Keratinocyte (primary cell): Measurements from ENCODE around the gene PSMB7. TPM values are rescaled to one million over a fixed set of nuclear protein-coding genes. Genes with fewer than 3 reads are reported as not detected.

Experiments used
- DNase-seq: peaks from one replicate; pipeline ENCODE4 v3.0.0-alpha.2; 2011; ENCODE audit warnings: low read depth, missing footprints, low spot score
- FAIRE-seq: peaks from 2 replicates; lab custom pipeline; 2011; peaks lifted over from hg19 to GRCh38; lab: Jason Lieb, UNC
- H2AFZ ChIP-seq: 2 replicates; pipeline ENCODE4 v1.6.0; 2012; ENCODE audit warnings: low read length, control low read depth, inconsistent platforms; ENCODE audit not compliant: control insufficient read depth
- H3K27ac ChIP-seq: 2 replicates; pipeline ENCODE4 v1.5.1; 2011; ENCODE audit warnings: low read length; ENCODE audit not compliant: control insufficient read depth, insufficient read depth
- H3K27me3 ChIP-seq: 3 replicates; pipeline ENCODE4 v1.6.0; 2011; ENCODE audit warnings: low read length; ENCODE audit not compliant: control insufficient read depth, insufficient read depth; ENCODE audit errors: extremely low read depth
- H3K36me3 ChIP-seq, 2 experiments: 2 replicates in 1 of 2; 3 replicates in 1 of 2; pipeline ENCODE4 v1.5.1; 2011; ENCODE audit warnings: low read length in 2 of 2, mild to moderate bottlenecking in 1 of 2; ENCODE audit not compliant: control insufficient read depth in 2 of 2, insufficient read depth in 2 of 2; ENCODE audit errors: extremely low read depth in 1 of 2
- H3K4me1 ChIP-seq: 3 replicates; pipeline ENCODE4 v1.5.1; 2011; ENCODE audit warnings: low read length; ENCODE audit not compliant: control insufficient read depth, insufficient read depth; ENCODE audit errors: extremely low read depth
- H3K4me2 ChIP-seq: 3 replicates; pipeline ENCODE4 v1.6.0; 2011; ENCODE audit warnings: low read depth, low read length; ENCODE audit not compliant: control insufficient read depth, insufficient read depth; ENCODE audit errors: extremely low read depth
- H3K4me3 ChIP-seq, 3 experiments: fragments of 200-600 bp in 1 of 3; sonication (generic) in 1 of 3; 2 replicates in 2 of 3; 3 replicates in 1 of 3; pipeline ENCODE4 v1.5.1; 2011 to 2016; ENCODE audit warnings: low read length in 3 of 3, mild to moderate bottlenecking in 3 of 3, control low read depth in 2 of 3, inconsistent platforms in 1 of 3, low read depth in 1 of 3, mixed read lengths in 1 of 3, mixed run types in 1 of 3, moderate library complexity in 1 of 3; ENCODE audit not compliant: control insufficient read depth in 2 of 3, insufficient read depth in 2 of 3; ENCODE audit errors: extremely low read depth in 1 of 3
- H3K79me2 ChIP-seq: 2 replicates; pipeline ENCODE4 v1.6.0; 2012; ENCODE audit warnings: low read length; ENCODE audit not compliant: control insufficient read depth, insufficient read depth
- H3K9ac ChIP-seq: 3 replicates; pipeline ENCODE4 v1.6.0; 2011; ENCODE audit warnings: low read length; ENCODE audit not compliant: control insufficient read depth, insufficient read depth; ENCODE audit errors: extremely low read depth
- H3K9me1 ChIP-seq: 3 replicates; pipeline ENCODE4 v1.6.0; 2011; ENCODE audit warnings: low read length; ENCODE audit not compliant: control insufficient read depth, insufficient read depth; ENCODE audit errors: extremely low read depth
- H3K9me3 ChIP-seq: 2 replicates; pipeline ENCODE4 v1.5.1; 2012; ENCODE audit warnings: low read depth, low read length; ENCODE audit not compliant: control insufficient read depth
- H4K20me1 ChIP-seq: 3 replicates; pipeline ENCODE4 v1.6.0; 2011; ENCODE audit warnings: low read length; ENCODE audit not compliant: control insufficient read depth, insufficient read depth; ENCODE audit errors: extremely low read depth
- CTCF ChIP-seq, 3 experiments: IDR thresholded peaks in 1 of 3; conservative IDR thresholded peaks in 1 of 3; optimal IDR thresholded peaks in 1 of 3; 2 replicates in 2 of 3; 3 replicates in 1 of 3; pipeline versions ENCODE3 to v1.5.1; 2011; ENCODE audit warnings: low read length in 3 of 3, mild to moderate bottlenecking in 3 of 3, moderate library complexity in 2 of 3, control low read depth in 1 of 3, inconsistent platforms in 1 of 3; ENCODE audit not compliant: insufficient read depth in 2 of 3; ENCODE audit errors: extremely low read depth in 1 of 3
- EZH2 ChIP-seq: IDR thresholded peaks from one replicate; pipeline ENCODE4 v1.6.1; 2012; ENCODE audit warnings: inconsistent platforms, mild to moderate bottlenecking, low read length, moderate library complexity
- dilution Hi-C: fragments of 300-500 bp; cut with MboI; formaldehyde crosslinking; loops from one replicate; pipeline ENCODE4 v1.7.0; 2020; ENCODE audit warnings: low sequenced_read_pairs; ENCODE audit not compliant: extremely low pct_ligation_motif_present
- polyA plus RNA-seq, 5 experiments: library from polyadenylated mRNA; depleted of rRNA in 3 of 5; stranded (reverse) in 3 of 5; stranded (forward) in 1 of 5; unstranded in 1 of 5; fragments of >200 nt; gene quantifications; 1 replicate in 1 of 5; 2 replicates in 3 of 5; 3 replicates in 1 of 5; pipeline versions ENCODE4 v1.2.1 to v1.2.3, GENCODE V29; 2011 to 2012; ENCODE audit warnings: missing spikeins in 2 of 5, low read depth in 1 of 5, low replicate concordance in 1 of 5

Gene PSMB7
- polyA plus RNA-seq, 1 donor (not counting 4 experiments of a cell fraction or from before 2014, with no cell fraction given) = 388 TPM

GRCh38 chr9:124357721-124358361 lies 57.4 kb downstream of the PSMB7 start:
- H3K79me2 ChIP-seq = peaks cover 78% of the 10 kb centered on the region
- no peak overlapping the region for H3K4me3 ChIP-seq
- dilution Hi-C loops = no loop called here
- H3K4me2 ChIP-seq = no peak overlapping the region
- H3K9me1 ChIP-seq = peaks cover 2% of the 10 kb centered on the region
- DNase-seq (no peak), FAIRE-seq (no peak)
- H3K36me3 ChIP-seq = peaks cover 25 to 39% of the 10 kb centered on the region in 2 experiments
- H2AFZ ChIP-seq = no peak overlapping the region
- no peaks in the 10 kb centered on the region for H3K27me3 ChIP-seq
- peaks cover 53% of the 10 kb centered on the region for H4K20me1 ChIP-seq
- H3K4me1 ChIP-seq = no peaks in the 10 kb centered on the region
- TF ChIP-seq EZH2 (no peak), CTCF (optimal IDR thresholded peaks at IDR 0.05 in 1 of 3, IDR thresholded peaks at IDR 0.05 in 1 of 3, conservative IDR thresholded peaks at IDR 0.05 in 1 of 3; ENCODE audit: extremely low read depth in 1 of 3, insufficient read depth in 2 of 3, low read length in 3 of 3) (peak in 1 of 3 experiments; percentile 31)
- H3K9me3 ChIP-seq = no peaks in the 10 kb centered on the region
- H3K27ac ChIP-seq = no peak overlapping the region
- no peak overlapping the region for H3K9ac ChIP-seq

GRCh38 chr9:124356745-124357390 lies 58.4 kb downstream of the PSMB7 start:
- FAIRE-seq (no peak), DNase-seq (no peak)
- Histone ChIP-seq H3K4me2 (no peak overlapping the region), H2AFZ (no peak overlapping the region), H3K36me3 (peaks cover 30 to 41% of the 10 kb centered on the region in 2 experiments), H4K20me1 (peaks cover 45% of the 10 kb centered on the region), H3K27me3 (no peaks in the 10 kb centered on the region), H3K9ac (no peak overlapping the region), H3K4me3 (no peak overlapping the region), H3K4me1 (no peaks in the 10 kb centered on the region), H3K79me2 (peaks cover 69% of the 10 kb centered on the region), H3K9me1 (peaks cover 2% of the 10 kb centered on the region), H3K9me3 (no peaks in the 10 kb centered on the region), H3K27ac (no peak overlapping the region)
- dilution Hi-C loops = no loop called here
- no peak for TF ChIP-seq CTCF (optimal IDR thresholded peaks at IDR 0.05 in 1 of 3, IDR thresholded peaks at IDR 0.05 in 1 of 3, conservative IDR thresholded peaks at IDR 0.05 in 1 of 3; ENCODE audit: extremely low read depth in 1 of 3, insufficient read depth in 2 of 3, low read length in 3 of 3)
- TF ChIP-seq EZH2 = no peak
